ENCODE measurements around the gene ZNF768.

Gene ZNF768

GRCh38 chr16:30567991-30568638 is 41.7 kb upstream of the ZNF768 start:
- no peak overlapping the region for H3K27ac ChIP-seq

GRCh38 chr16:30567160-30567990 is 41.0 kb upstream of the ZNF768 start:
- no peak for TF ChIP-seq CTCF (IDR thresholded peaks at IDR 0.05)
- TF ChIP-seq ZFX (IDR thresholded peaks at IDR 0.05; ENCODE audit: borderline replicate concordance): no peak
- no peak overlapping the region for H3K27ac ChIP-seq

More at GRCh38 chr16:30567991-30568638, 41.7 kb upstream of the ZNF768 start:
- TF ChIP-seq ZFX (IDR thresholded peaks at IDR 0.05; ENCODE audit: borderline replicate concordance) (no peak), CTCF (IDR thresholded peaks at IDR 0.05) (no peak)

GRCh38 chr16:30566531-30566930 is 40.2 kb upstream of the ZNF768 start:
- no peak overlapping the region for H3K27ac ChIP-seq
- no peak for TF ChIP-seq CTCF (IDR thresholded peaks at IDR 0.05)
- no peak for TF ChIP-seq ZFX (IDR thresholded peaks at IDR 0.05; ENCODE audit: borderline replicate concordance)

- TF ChIP-seq ZFX (IDR thresholded peaks at IDR 0.05; ENCODE audit: borderline replicate concordance) (no peak), CTCF (IDR thresholded peaks at IDR 0.05) (no peak)
- no peak overlapping the region for H3K27ac ChIP-seq
These were observed 39.6 kb upstream of the ZNF768 start for GRCh38 chr16:30565984-30566383.

- no peak for TF ChIP-seq ZFX (IDR thresholded peaks at IDR 0.05; ENCODE audit: borderline replicate concordance)
- TF ChIP-seq CTCF (IDR thresholded peaks at IDR 0.05): no peak
- no peak overlapping the region for H3K27ac ChIP-seq
These were observed 39.2 kb upstream of the ZNF768 start for GRCh38 chr16:30565526-30565925.

GRCh38 chr16:30562021-30562420 is 35.7 kb upstream of the ZNF768 start:
- H3K27ac ChIP-seq: peak overlapping the region; percentile 66
- peak; percentile 11; the same call in 1 of the 2 replicates for TF ChIP-seq CTCF (IDR thresholded peaks at IDR 0.05)
- TF ChIP-seq ZFX (IDR thresholded peaks at IDR 0.05; ENCODE audit: borderline replicate concordance): no peak
